GM12875 (cell line): ENCODE data around the gene RLBP1.

Experiments used
- H3K4me3 ChIP-seq: one replicate; pipeline ENCODE4 v1.5.1; 2011; ENCODE audit warnings: low read depth, low read length, control low read depth
- TF ChIP-seq, protein P1 (sequence below): IDR thresholded peaks from 2 replicates; pipeline ENCODE4 v1.5.1; 2011; ENCODE audit warnings: low read depth, mild to moderate bottlenecking, control low read depth, inconsistent platforms, low read length, moderate library complexity, borderline replicate concordance; ENCODE audit not compliant: insufficient read depth

Gene RLBP1

DNA sequence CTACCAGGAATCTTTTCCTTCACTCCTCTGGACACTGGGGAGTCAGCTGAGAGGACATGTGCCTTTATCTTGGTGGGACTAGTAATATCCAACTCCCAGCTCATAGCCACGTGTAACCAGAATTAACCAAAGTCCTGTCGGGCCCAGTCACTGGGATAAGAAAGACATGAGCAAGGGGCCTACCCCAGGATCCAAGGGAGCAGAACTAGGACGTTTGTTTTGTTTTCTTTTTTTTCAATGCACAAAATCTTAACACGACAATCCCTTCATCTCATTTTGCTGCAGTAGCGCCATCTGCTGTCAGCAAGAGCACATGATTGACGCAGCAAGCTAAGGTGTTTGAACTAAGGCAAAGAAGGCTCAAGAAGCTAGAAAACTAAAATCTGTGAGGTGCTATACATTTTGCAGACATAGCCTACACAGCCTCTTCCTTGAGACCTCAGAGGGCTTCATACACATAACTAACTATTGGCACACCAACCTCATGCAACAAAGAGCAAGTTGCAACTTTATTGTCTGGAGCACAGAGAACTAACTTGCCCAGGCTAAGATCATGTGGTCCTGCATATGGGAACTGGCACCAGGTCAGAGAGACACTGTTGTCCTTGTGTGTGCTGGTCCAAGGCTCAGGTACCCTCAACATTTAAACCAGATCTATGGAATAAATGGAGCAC, 43.6 kb downstream of the RLBP1 start:
- TF ChIP-seq, protein P1, sequence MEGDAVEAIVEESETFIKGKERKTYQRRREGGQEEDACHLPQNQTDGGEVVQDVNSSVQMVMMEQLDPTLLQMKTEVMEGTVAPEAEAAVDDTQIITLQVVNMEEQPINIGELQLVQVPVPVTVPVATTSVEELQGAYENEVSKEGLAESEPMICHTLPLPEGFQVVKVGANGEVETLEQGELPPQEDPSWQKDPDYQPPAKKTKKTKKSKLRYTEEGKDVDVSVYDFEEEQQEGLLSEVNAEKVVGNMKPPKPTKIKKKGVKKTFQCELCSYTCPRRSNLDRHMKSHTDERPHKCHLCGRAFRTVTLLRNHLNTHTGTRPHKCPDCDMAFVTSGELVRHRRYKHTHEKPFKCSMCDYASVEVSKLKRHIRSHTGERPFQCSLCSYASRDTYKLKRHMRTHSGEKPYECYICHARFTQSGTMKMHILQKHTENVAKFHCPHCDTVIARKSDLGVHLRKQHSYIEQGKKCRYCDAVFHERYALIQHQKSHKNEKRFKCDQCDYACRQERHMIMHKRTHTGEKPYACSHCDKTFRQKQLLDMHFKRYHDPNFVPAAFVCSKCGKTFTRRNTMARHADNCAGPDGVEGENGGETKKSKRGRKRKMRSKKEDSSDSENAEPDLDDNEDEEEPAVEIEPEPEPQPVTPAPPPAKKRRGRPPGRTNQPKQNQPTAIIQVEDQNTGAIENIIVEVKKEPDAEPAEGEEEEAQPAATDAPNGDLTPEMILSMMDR: peak; percentile 79
- no peak overlapping the region for H3K4me3 ChIP-seq

DNA sequence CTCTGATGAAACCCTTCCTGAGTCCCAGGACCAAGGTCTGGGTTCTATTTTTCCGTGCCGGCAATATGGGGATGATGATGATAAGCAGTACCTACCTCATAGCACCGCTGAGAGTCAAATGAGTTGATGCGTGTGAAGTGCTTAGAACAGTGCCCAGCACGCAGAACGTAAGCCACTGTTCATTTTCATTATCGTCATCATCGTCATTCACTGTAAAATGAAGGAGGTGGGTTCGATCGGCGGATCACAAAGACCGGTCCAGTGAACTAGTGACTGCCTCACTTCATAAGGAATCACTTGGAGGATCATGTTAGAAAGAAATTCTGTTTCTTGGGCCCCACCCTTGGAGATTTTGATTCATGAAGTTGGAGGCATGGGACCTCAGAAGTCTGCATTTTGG, 44.3 kb downstream of the RLBP1 start:
- no peak overlapping the region for H3K4me3 ChIP-seq
- TF ChIP-seq, protein P1: no peak

DNA sequence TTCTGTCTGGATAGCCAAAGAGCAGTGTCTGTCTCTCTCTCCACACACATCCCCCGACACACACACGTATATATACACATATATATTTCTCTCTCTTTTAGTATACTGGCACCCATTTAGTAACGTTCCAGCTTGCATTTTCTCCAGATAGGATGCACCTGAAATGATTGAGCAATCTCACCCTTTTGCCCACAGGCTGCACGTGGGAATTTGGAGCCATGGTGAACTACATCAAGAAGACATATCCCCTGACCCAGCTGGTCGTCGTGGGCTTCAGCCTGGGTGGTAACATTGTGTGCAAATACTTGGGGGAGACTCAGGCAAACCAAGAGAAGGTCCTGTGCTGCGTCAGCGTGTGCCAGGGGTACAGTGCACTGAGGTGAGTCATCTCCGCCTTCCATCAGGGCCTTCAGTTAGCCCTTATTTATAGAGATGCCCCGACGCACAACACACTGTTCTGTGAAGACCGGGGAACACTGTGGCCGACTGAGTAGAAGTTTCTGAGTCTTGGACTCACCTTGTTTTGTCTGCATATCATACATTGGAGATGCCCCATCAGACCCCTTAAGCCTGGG, 45.7 kb downstream of the RLBP1 start:
- no peak overlapping the region for H3K4me3 ChIP-seq
- TF ChIP-seq, protein P1: no peak

DNA sequence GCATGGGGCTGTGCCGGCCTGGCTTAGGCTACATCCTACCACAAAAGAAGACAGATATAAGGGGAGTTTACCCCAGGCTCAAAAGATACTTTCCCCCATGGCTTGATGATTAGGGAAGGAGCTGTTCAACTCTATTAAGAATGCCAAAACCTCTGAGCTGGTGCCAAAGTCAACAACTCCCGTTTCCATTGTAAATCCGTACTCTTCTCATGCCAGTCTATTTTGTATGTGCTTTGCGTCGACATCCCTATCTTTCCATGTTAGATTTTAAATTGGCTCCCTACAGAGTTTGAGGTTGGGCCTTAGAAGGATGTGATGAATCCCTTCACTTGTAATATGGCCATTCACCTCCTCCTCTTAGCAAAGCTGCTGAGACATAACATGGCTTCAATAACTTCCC, 46.9 kb downstream of the RLBP1 start:
- H3K4me3 ChIP-seq: no peak overlapping the region
- TF ChIP-seq, protein P1: no peak

DNA sequence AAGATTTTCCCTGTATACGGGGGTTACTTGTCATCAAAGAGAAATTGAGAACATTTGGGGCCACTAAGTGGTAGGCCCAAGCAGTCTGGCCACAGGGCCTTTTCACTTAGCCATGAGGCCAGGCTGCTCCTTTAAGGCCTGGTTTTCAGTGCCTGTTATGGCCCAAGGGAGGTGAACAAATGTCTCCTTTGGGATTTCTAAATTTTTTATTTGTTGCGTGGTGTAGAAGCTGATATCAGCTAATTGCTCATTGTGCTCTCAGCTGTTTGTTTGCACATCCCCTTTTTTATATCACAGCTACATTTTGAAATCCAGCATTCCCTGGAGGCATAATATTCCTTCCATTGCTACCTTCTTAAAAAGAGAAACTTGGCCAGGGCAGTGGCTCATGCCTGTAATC, 48.5 kb downstream of the RLBP1 start:
- no peak overlapping the region for H3K4me3 ChIP-seq
- TF ChIP-seq, protein P1: no peak

DNA sequence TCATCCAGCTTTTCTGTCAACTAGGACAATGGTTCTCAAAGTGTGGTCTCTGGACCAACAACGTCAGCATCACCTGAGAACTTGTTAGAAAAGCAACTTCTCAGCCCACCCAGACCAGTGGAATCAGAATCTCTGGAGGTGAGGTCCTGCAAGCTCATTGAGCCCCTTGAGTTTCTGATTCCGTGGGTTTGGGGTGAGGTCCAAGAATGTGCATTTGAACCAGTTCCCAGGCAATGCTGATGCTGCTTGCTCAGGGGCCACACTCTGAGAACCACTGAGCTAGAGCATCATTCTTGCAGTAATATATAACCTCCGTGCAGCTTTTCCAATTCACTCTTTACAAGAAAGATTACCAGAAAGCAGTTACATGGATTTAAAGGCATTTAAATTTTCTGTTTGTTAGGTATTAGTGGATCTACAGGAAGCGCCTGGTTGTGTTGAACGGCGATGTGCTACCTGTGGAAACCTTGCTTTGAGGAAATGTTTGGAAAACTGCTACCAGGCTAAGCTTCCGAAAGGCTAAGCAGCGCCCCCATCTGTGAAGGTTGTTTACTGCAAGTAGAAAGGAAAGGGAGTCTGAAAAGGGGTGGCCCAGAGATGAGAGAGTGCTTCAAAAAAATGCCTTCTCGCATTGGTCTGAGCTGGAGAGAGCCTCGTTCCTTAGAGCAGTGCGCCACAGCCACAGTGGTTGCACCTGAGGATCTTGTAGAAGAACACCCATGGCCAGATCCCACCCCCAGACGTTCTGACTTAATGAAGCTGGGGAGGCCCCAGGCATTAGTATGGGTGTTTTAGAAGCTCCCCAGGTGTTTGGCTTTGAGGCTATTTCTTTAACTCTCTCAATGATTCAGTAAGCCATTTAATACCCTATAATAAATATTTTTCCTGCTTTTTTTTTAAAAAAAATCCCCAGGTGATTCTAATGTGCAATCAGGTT, 50.0 kb downstream of the RLBP1 start:
- H3K4me3 ChIP-seq: no peak overlapping the region
- TF ChIP-seq, protein P1: peak; percentile 73
